Bone marrow (tissue), 2 donors: ENCODE data around the gene STXBP5.

Experiments used
- DNase-seq, 2 donors: peaks; one replicate each; lab custom pipeline; 2025; lab: John Stamatoyannopoulos, UW

The STXBP5 gene

DNA sequence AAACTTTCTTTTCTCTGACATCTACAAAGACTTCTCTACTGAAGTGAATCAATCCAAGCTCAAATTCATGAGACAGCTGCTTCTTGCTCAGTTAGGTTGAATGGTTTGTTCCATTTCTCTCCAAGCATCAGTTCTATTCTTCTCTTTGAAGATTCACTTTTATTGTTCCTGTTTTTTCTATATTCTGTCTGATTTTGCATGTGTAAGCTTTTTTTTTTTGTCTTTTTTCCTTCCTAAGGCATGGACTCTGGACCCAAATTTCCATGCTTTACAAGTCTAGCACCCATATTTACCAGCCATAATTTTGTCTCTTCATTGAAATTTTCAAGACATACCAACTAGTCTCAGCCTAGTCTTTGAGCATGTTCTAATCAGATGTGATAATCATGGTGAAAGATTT lies 25.9 kb upstream of the STXBP5 start:
- DNase-seq = no peak

DNA sequence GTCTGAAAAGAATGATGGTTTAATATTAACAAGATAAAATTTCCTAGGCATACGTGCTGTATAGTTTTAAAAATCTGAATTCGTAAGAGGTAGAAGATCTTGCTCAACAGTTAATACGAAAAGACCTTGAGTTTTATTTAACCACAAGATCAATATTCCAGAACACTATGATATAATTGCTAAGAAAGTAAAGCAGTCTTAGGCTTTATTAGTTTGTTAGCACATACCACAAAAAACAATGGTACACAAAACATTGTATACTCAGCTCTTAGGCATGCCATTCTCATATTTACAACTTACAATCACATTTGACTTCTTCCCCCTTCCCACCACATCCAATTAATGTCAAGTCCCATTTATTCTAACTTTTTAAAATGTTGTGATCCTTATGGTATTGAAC lies 24.4 kb upstream of the STXBP5 start:
- no peak for DNase-seq

- DNase-seq = no peak
Observed at GRCh38 chr6:147180926-147181325, 23.3 kb upstream of the STXBP5 start.

DNA sequence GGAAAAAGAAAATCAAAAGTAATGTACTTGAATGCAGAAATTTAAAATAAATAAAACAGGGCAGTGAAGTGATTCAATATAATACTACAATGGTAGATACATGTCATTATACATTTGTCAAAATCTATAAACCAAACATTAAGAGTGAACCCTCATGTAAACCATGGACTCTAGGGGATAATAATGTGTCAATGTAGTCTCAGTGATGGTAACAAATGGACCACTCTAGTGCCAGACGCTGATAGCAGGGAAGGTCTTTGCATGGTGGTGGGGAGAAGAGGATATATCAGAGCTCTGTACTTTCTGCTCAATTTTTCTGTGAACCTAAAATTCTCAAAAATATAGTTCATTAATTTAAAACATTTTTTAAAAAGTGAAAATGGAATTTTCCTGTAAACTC lies 19.8 kb upstream of the STXBP5 start:
- DNase-seq = no peak

- DNase-seq = no peak
Observed at GRCh38 chr6:147185216-147185615, 19.0 kb upstream of the STXBP5 start.

- no peak for DNase-seq
Observed at GRCh38 chr6:147190556-147190955, 13.7 kb upstream of the STXBP5 start.

GRCh38 chr6:147192278-147192911 lies 11.8 kb upstream of the STXBP5 start:
- DNase-seq = no peak

DNA sequence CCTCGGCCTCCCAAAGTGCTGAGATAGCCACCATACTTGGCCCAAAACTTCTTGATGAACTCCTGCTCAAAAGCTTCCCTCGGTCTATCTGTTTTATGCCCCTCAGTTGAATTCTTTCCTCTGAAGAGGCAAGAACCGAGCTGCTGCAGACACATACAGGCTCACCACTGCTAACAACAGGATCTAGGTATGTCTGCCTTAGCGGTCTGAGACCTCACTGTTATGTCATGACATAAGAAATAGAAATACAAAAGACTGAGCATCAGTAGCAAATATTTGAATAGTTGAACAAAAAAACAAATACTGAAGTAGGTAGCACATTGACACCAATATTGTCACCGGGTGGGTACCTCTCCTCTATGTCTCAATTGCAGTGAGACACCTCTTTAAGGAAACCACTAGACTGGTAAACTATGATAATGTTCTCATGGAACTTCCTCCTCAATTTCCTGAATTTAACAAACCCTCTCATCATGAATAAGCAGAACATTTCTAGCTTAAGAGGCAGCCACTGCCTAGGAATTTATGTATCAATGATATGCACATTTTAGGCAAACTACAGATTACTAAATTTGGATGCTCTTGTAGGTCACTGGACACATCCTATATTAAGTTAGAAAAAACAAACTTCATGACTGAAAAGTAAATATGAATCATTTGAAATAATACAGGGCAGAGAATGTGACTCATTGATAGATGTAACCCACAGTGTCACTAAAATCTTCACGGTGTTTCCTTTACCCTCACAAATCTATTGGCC lies 9.4 kb upstream of the STXBP5 start:
- DNase-seq = peak in 1 of 2 donors; percentile 64

GRCh38 chr6:147195510-147195909 lies 8.7 kb upstream of the STXBP5 start:
- no peak for DNase-seq

- no peak for DNase-seq
Observed at GRCh38 chr6:147195987-147196386, 8.2 kb upstream of the STXBP5 start.

- no peak for DNase-seq
Observed at GRCh38 chr6:147200711-147201110, 3.5 kb upstream of the STXBP5 start.

- DNase-seq = peak in 1 of 2 donors; percentile 60
Observed at GRCh38 chr6:147201885-147202515, 2.2 kb upstream of the STXBP5 start.

DNA sequence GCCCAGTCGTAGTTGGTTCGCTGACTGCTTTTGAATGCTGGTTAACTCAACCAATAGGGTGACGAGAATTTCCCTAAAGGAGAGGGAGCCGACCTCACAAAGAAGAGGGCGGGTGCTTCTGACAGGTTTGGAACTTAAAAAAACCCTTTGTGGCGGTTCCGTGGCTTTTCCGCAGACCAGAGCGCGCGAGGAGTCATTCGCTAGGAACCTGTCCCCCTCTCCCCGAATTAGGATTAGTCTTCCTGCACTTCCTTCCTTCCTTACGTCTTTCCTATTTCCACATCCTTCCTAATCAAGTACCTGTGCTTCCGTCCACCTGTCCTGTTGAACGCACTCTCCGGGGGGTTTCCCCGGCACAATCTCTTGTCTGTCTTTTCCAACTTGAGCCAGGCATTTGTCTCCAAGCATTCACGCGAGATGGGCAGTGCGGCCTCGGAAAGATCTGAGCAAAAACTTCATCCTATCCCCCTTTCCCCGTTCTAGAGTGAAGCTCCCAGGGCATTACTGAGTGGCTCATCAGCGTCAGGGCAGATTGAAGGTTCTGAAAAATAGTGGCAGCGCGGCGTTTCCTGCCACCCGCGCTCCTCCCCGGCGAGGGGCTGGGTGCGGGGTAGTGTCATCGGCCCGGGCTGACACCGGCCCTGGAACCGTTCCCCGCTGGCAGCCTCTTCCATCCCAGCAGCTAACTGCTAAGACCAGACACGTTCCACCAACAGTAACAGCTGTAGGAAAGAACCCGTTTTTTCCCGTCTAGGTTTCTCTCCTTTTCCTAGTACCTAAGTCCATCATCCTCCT lies 1.5 kb upstream of the STXBP5 start:
- peak; percentile 66 to 95 for DNase-seq

- DNase-seq = peak; percentile 43 to 62
Observed at GRCh38 chr6:147203311-147204059, 732 bp upstream of the STXBP5 start.

- no peak for DNase-seq
Observed at GRCh38 chr6:147204843-147205311, 660 bp downstream of the STXBP5 start.

- no peak for DNase-seq
Observed at GRCh38 chr6:147205690-147206600, 1.7 kb downstream of the STXBP5 start.

DNA sequence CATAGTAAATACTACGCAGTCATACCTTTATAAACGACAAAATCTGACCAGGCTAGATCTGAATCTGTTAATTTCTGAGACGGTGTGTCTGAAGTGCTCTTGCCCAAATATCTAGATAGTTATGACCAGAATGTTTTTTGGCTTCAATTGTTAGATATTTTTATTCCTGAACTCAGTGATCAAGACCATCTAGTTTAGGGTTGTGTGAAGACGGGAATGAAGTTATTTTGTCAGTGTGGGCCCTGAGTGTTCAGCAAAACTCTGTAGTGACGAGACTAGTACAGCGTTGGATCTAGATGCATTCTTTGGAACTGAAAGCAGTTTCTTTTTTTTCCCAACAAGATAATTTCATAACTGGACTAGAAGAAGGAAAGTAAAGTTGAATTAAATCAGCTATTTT lies 3.1 kb downstream of the STXBP5 start:
- DNase-seq = no peak

GRCh38 chr6:147207837-147208754 lies 3.9 kb downstream of the STXBP5 start:
- no peak for DNase-seq

- DNase-seq = no peak
Observed at GRCh38 chr6:147209762-147210449, 5.7 kb downstream of the STXBP5 start.
